Measurements from ENCODE around the gene BECN2. TPM values are rescaled to one million over a fixed set of nuclear protein-coding genes. Genes with fewer than 3 reads are reported as not detected.
A peak's percentile ranks its signal among the peaks of the same experiment; 100 is the strongest.

Gene BECN2
- polyA plus RNA-seq, 2 of the 4 experiments (the other 2 are of a cell fraction) = not detected

- peak in 1 of 2 experiments; percentile 30 for DNase-seq (ENCODE audit: low read depth in 1 of 2, low spot score in 1 of 2)
- ChIA-PET CTCF (interaction anchor here (1.2 kb wide), 1 partner anchor 109 kb away, joined by 6 read pairs; no protein-coding TSS in a partner anchor), POLR2A (no interaction called here)
- WGBS (ENCODE audit: missing lambda C conversion rate) = 78% methylated on average over 5 of the region's 5 CpGs
- H3K9me3 ChIP-seq = no peaks in the 10 kb centered on the region
- peak in 1 of 2 experiments; percentile 53; a peak in 3 of 6 replicates for ATAC-seq
- no peak overlapping the region for H3K4me2 ChIP-seq
- H3K27ac ChIP-seq = no peak overlapping the region
- H3K4me3 ChIP-seq = no peak overlapping the region
- 0 out of 3 replicates have a peak, but pooled peaks cover 16% of the 10 kb centered on the region for H3K4me1 ChIP-seq
- FAIRE-seq = no peak
- TF ChIP-seq RARB (CRISPR knock-in tag; IDR thresholded peaks at IDR 0.05) = no peak
- no peak for TF ChIP-seq JUNB (IDR thresholded peaks at IDR 0.05)
- TF ChIP-seq HES2 (IDR thresholded peaks at IDR 0.05) = no peak
- TF ChIP-seq FOSB (CRISPR knock-in tag; IDR thresholded peaks at IDR 0.05) = no peak
- TF ChIP-seq MAX (IDR thresholded peaks at IDR 0.05) = no peak
- no peak for TF ChIP-seq ZFP36 (IDR thresholded peaks at IDR 0.05; ENCODE audit: borderline replicate concordance, partially characterized antibody)
- no peak for TF ChIP-seq HMGXB4 (CRISPR knock-in tag; IDR thresholded peaks at IDR 0.05; ENCODE audit: borderline replicate concordance)
- no peak for TF ChIP-seq TP53 (CRISPR knock-in tag; IDR thresholded peaks at IDR 0.05)
- TF ChIP-seq HEYL (CRISPR knock-in tag; IDR thresholded peaks at IDR 0.05) = no peak
These were observed 47.4 kb downstream of the BECN2 start for GRCh38 chr1:242004751-242005495.

- no peak for TF ChIP-seq ZSCAN20 (CRISPR knock-in tag; IDR thresholded peaks at IDR 0.05)
- no peaks in the 10 kb centered on the region for H3K9me3 ChIP-seq
- WGBS (ENCODE audit: missing lambda C conversion rate) = 78% methylated on average over 5 of the region's 5 CpGs
- no peak for DNase-seq (ENCODE audit: low read depth in 1 of 2, low spot score in 1 of 2)
- H3K27ac ChIP-seq = no peak overlapping the region
- FAIRE-seq = no peak
- 0 out of 3 replicates have a peak, but pooled peaks cover 16% of the 10 kb centered on the region for H3K4me1 ChIP-seq
- ChIA-PET CTCF (interaction anchor here (6.8 kb wide), 1 partner anchor 8 kb away, joined by 42 read pairs; the partner anchor contains the start of gene MAP1LC3C), POLR2A (no interaction called here)
- H3K4me2 ChIP-seq = 0 out of 3 replicates have a peak overlapping the region, but pooled peaks have one; percentile 2
- no peak overlapping the region for H3K4me3 ChIP-seq
- peak; percentile 27 to 30; a peak in 4 of 6 replicates for ATAC-seq
These were observed 48.4 kb downstream of the BECN2 start for GRCh38 chr1:242005866-242006535.

- CTCF ChIA-PET = interaction anchor here (0.9 to 6.8 kb wide), 3 partner anchors 9 to 396 kb away, joined by 3 to 42 read pairs (median 5); partner anchors contain the start of gene MAP1LC3C
- POLR2A ChIA-PET = no interaction called here
- no peak for DNase-seq (ENCODE audit: low read depth in 1 of 2, low spot score in 1 of 2)
- Histone ChIP-seq H3K27ac (no peak overlapping the region), H3K4me2 (no peak overlapping the region), H3K4me3 (no peak overlapping the region), H3K4me1 (0 out of 3 replicates have a peak, but pooled peaks cover 16% of the 10 kb centered on the region), H3K9me3 (no peaks in the 10 kb centered on the region)
- 82% methylated on average over 3 of the region's 3 CpGs for WGBS (ENCODE audit: missing lambda C conversion rate)
- TF ChIP-seq MAZ (IDR thresholded peaks at IDR 0.05; ENCODE audit: borderline replicate concordance, low read depth, low read length) (no peak), CEBPB (IDR thresholded peaks at IDR 0.05) (no peak), EHF (CRISPR knock-in tag; IDR thresholded peaks at IDR 0.05) (no peak), POLR2AphosphoS2 (conservative IDR thresholded peaks at IDR 0.05; ENCODE audit: low read length) (no peak), BCL3 (IDR thresholded peaks at IDR 0.05) (no peak), REST (IDR thresholded peaks at IDR 0.05) (no peak), CHD2 (IDR thresholded peaks at IDR 0.05; ENCODE audit: low read length, partially characterized antibody) (no peak), SMC3 (IDR thresholded peaks at IDR 0.05) (no peak), EHMT2 (IDR thresholded peaks at IDR 0.05; ENCODE audit: low read depth) (no peak), HOXB5 (CRISPR knock-in tag; IDR thresholded peaks at IDR 0.05) (no peak), MAFK (IDR thresholded peaks at IDR 0.05; ENCODE audit: partially characterized antibody) (no peak), RFX5 (IDR thresholded peaks at IDR 0.05) (no peak), HES2 (IDR thresholded peaks at IDR 0.05) (no peak), RARB (CRISPR knock-in tag; IDR thresholded peaks at IDR 0.05) (no peak), JUNB (IDR thresholded peaks at IDR 0.05) (no peak), HDAC2 (IDR thresholded peaks at IDR 0.05) (no peak)
- no peak for ATAC-seq
- no peak for FAIRE-seq
These were observed 49.4 kb downstream of the BECN2 start for GRCh38 chr1:242006976-242007375.

All from A549 (cell line).